Stomach smooth muscle (tissue), 2 donors: ENCODE results near the gene ST6GALNAC3.

ENCODE experiments used
- H3K27ac ChIP-seq: one replicate; pipeline ENCODE4 v1.7.0; 2013; ENCODE audit warnings: mild to moderate bottlenecking, low read length, inconsistent platforms
- H3K27me3 ChIP-seq, 2 donors: one replicate each; pipeline ENCODE4 v1.7.0; 2013; ENCODE audit warnings: low read length in 2 of 2; ENCODE audit not compliant: insufficient read depth in 2 of 2, control insufficient read depth in 1 of 2
- H3K36me3 ChIP-seq, 2 donors: one replicate each; pipeline ENCODE4 v1.7.0; 2013; ENCODE audit warnings: low read length in 2 of 2; ENCODE audit not compliant: control insufficient read depth in 2 of 2, insufficient read depth in 2 of 2
- H3K4me1 ChIP-seq: one replicate; pipeline ENCODE4 v1.7.0; 2013; ENCODE audit warnings: low read length; ENCODE audit not compliant: control insufficient read depth, insufficient read depth
- H3K4me3 ChIP-seq, 2 donors: one replicate each; pipeline ENCODE4 v1.7.0; 2013; ENCODE audit warnings: low read length in 2 of 2
- H3K9ac ChIP-seq, 2 donors: one replicate each; pipeline ENCODE4 v1.7.0; 2013; ENCODE audit warnings: low read length in 2 of 2, mild to moderate bottlenecking in 1 of 2
- H3K9me3 ChIP-seq, 2 donors: one replicate each; pipeline ENCODE4 v1.7.0; 2013; ENCODE audit warnings: low read length in 2 of 2; ENCODE audit not compliant: control insufficient read depth in 2 of 2
- donor health status: healthy.
- donor health status: Pancreatic carcinoma.

The ST6GALNAC3 gene

GRCh38 chr1:76408303-76408702 lies 333.8 kb downstream of the ST6GALNAC3 start:
- H3K36me3 ChIP-seq, result no peaks in the 10 kb centered on the region
- no peak overlapping the region for H3K27ac ChIP-seq
- H3K9ac ChIP-seq, result no peak overlapping the region
- H3K9me3 ChIP-seq, result no peaks in the 10 kb centered on the region
- H3K4me3 ChIP-seq, result no peak overlapping the region
- H3K27me3 ChIP-seq, result no peaks in the 10 kb centered on the region
- no peaks in the 10 kb centered on the region for H3K4me1 ChIP-seq

- H3K4me3 ChIP-seq, result no peak overlapping the region
- H3K9ac ChIP-seq, result no peak overlapping the region
- H3K27me3 ChIP-seq, result no peaks in the 10 kb centered on the region
- H3K36me3 ChIP-seq, result no peaks in the 10 kb centered on the region
- no peak overlapping the region for H3K27ac ChIP-seq
- H3K9me3 ChIP-seq, result no peaks in the 10 kb centered on the region
- no peaks in the 10 kb centered on the region for H3K4me1 ChIP-seq
Observed at GRCh38 chr1:76410499-76410898, 336.0 kb downstream of the ST6GALNAC3 start.

DNA sequence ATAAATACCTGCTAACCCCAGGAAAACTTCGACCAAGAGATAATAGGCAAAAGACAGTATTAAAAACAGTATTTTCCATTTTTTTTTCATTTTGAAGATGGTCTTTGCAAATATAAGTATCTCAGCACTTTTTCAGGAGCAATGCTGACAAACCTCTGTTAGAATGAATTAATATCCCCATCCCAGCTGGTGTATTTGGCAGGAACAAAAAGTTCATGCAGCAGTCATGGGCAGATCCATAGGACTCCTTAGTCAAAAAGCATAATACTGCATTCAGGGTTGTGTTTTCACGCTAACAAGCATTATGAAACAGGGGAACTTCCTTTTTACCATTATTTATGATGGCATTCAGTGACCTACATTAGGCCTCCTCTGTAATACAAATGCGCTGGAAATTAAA lies 344.0 kb downstream of the ST6GALNAC3 start:
- H3K4me1 ChIP-seq, result no peaks in the 10 kb centered on the region
- H3K9me3 ChIP-seq, result no peaks in the 10 kb centered on the region
- H3K27me3 ChIP-seq, result no peaks in the 10 kb centered on the region
- no peak overlapping the region for H3K9ac ChIP-seq
- no peaks in the 10 kb centered on the region for H3K36me3 ChIP-seq
- no peak overlapping the region for H3K27ac ChIP-seq
- no peak overlapping the region for H3K4me3 ChIP-seq

DNA sequence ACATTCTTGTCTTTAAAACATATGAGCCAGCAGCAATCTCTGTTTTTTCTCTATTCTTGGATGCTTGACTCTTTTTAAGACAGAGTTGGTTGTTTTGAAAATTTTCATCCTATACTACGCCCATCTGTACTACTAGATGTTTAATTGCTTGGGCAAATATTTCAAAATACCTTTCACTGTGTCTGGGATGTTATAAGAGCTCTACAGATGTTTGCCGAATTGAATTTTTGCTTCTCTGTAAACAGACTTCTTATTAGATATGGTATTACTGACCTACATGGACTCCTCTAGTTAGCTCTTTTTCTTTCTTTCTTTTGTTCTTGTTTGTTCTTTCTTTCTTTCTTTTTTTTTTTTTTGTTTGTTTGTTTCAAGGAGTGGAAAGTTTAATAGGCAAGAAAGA lies 345.1 kb downstream of the ST6GALNAC3 start:
- Histone ChIP-seq H3K4me1 (no peaks in the 10 kb centered on the region), H3K9ac (no peak overlapping the region), H3K27me3 (no peaks in the 10 kb centered on the region), H3K9me3 (no peaks in the 10 kb centered on the region), H3K4me3 (no peak overlapping the region), H3K27ac (no peak overlapping the region), H3K36me3 (no peaks in the 10 kb centered on the region)

DNA sequence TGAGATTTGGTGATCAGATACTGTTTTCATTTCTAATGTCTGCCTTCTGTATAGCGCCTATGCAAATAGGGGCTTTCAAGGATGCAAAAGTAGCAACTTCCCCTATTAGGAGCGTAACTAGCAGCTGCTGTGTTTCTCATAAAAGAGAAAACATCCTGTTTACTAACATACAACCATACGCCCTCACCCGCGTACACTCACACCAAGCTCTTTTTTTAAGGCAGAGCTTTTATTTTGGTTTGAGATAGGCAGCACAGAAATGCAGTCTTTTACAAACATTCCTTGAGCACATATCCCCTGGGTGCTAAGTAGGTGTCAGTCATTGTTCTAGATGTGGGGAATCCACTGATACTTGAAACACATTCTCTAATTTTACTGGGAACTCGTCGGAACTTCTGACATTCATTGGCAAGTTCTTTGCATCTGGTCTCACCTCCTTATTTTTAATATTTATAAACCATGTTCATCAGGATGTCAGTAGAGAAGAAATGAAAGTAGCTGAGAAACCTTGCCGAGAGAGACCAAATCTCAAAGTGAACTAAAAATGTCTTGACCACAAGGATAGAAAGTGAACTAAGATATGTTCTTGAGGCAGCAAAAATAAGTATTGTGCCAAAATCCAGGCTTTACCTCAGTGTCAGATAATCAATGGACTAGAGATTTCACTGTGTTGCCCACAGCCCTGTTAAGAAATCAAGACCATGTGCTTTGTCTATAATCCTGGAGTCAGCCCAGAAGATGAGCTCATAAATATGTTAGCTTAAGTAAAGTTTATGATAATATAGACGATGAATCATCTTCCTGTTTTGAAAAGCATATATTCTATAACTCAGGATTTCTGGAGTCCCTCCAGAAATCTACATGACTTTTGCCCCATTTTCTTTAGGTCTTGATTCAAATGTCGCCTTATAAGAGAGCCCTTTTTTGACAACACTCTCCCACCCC lies 350.9 kb downstream of the ST6GALNAC3 start:
- no peaks in the 10 kb centered on the region for H3K36me3 ChIP-seq
- H3K4me1 ChIP-seq, result no peaks in the 10 kb centered on the region
- no peak overlapping the region for H3K4me3 ChIP-seq
- no peaks in the 10 kb centered on the region for H3K27me3 ChIP-seq
- H3K9me3 ChIP-seq, result no peaks in the 10 kb centered on the region
- H3K27ac ChIP-seq, result no peak overlapping the region
- no peak overlapping the region for H3K9ac ChIP-seq

DNA sequence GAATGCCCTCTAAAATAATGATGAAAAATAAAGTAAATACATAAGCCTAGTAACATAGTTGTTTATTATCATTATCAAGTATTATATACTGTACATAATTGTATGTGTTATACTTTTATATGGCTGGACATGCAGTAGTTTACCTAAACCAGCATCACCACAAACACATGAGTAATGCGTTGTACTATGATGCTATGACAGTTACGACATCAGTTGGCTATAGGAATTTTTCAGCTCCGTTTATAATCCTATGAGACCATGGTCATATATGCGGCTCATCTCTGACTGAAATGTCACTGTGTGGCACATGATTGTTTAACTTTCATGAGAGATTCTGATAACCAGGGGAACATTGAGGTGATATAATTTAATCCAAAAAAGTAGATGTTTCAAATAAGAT lies 352.1 kb downstream of the ST6GALNAC3 start:
- Histone ChIP-seq H3K27me3 (no peaks in the 10 kb centered on the region), H3K4me3 (no peak overlapping the region)

DNA sequence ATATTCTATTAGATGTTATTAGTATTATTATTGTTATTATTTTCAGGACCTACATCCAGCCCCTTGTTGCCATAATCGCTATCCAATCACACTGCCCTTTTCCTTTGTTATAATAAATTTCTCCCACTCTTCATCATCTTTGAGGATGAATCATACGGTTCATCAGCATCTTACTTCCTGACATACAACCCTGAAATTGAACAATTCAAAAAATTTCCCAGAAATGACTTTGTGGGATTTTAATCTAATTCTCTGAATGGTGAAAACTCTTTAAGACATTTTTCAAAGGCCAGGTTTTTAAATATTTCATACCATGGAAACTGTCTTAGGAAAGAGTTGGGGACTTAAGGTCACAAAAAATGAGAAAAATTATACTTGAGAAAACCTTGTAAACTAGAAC lies 353.5 kb downstream of the ST6GALNAC3 start:
- H3K36me3 ChIP-seq, result no peaks in the 10 kb centered on the region
- H3K9me3 ChIP-seq, result no peaks in the 10 kb centered on the region
- H3K27me3 ChIP-seq, result no peaks in the 10 kb centered on the region
- H3K9ac ChIP-seq, result no peak overlapping the region
- no peak overlapping the region for H3K4me3 ChIP-seq
- H3K27ac ChIP-seq, result no peak overlapping the region
- H3K4me1 ChIP-seq, result no peaks in the 10 kb centered on the region

More for the DNA sequence above, 352.1 kb downstream of the ST6GALNAC3 start:
- Histone ChIP-seq H3K36me3 (no peaks in the 10 kb centered on the region), H3K27ac (no peak overlapping the region), H3K9ac (no peak overlapping the region), H3K4me1 (no peaks in the 10 kb centered on the region), H3K9me3 (no peaks in the 10 kb centered on the region)

- Histone ChIP-seq H3K4me3 (no peak overlapping the region), H3K27ac (no peak overlapping the region), H3K36me3 (no peaks in the 10 kb centered on the region), H3K9ac (no peak overlapping the region), H3K9me3 (no peaks in the 10 kb centered on the region), H3K4me1 (no peaks in the 10 kb centered on the region), H3K27me3 (no peaks in the 10 kb centered on the region)
Observed at GRCh38 chr1:76430531-76430930, 356.0 kb downstream of the ST6GALNAC3 start.

DNA sequence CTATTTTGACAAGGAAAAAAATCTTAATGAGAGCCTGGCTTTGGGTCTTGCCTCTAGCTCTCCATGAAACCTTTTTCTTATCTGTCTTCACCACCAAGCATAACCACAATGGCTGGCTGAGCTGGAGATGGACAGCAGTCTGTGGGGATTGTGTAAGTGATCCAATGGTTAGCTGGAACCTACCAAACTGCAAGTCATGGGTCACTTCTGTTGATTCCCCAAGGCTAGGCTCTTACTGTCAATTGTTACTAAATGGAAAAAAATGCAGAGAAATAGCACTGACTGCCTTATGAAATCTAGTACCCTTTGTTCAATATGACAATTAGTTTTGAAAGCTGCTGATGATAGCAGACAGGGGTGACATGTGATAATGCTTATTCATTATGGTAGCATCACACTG lies 359.0 kb downstream of the ST6GALNAC3 start:
- Histone ChIP-seq H3K36me3 (no peaks in the 10 kb centered on the region), H3K9ac (no peak overlapping the region), H3K27ac (no peak overlapping the region), H3K4me1 (no peaks in the 10 kb centered on the region), H3K4me3 (no peak overlapping the region), H3K9me3 (no peaks in the 10 kb centered on the region), H3K27me3 (no peaks in the 10 kb centered on the region)

- Histone ChIP-seq H3K9ac (no peak overlapping the region), H3K9me3 (no peaks in the 10 kb centered on the region), H3K4me3 (no peak overlapping the region), H3K27ac (no peak overlapping the region), H3K4me1 (no peaks in the 10 kb centered on the region), H3K27me3 (no peaks in the 10 kb centered on the region), H3K36me3 (no peaks in the 10 kb centered on the region)
Observed at GRCh38 chr1:76443217-76443616, 368.7 kb downstream of the ST6GALNAC3 start.

DNA sequence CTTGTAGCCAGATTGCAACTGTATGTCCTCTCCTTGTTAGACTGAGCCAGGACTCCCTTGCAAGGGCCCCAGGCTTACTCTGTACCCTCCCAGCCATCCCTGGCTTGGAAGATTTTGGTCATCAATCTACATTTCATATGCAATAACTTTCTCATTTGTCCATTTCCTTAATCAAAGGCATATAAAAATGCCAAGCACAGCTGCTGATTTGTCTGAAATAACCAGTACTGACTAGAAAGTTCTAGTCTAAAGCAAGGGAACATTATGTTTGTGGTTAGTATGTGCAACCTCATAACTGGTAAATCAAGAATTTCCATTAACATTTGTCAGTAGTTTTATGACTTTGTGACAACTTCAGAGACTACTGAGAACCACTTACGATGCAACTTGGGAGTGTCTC lies 370.2 kb downstream of the ST6GALNAC3 start:
- no peak overlapping the region for H3K4me3 ChIP-seq
- no peaks in the 10 kb centered on the region for H3K4me1 ChIP-seq
- no peak overlapping the region for H3K27ac ChIP-seq
- no peak overlapping the region for H3K9ac ChIP-seq
- no peaks in the 10 kb centered on the region for H3K9me3 ChIP-seq
- H3K36me3 ChIP-seq, result no peaks in the 10 kb centered on the region
- no peaks in the 10 kb centered on the region for H3K27me3 ChIP-seq
